LNCaP clone FGC (cell line): Measurements from ENCODE around the gene ZNF446.
"Not testable (repeated sequence)": the region's sequence is repeated elsewhere in the genome, so short reads cannot be mapped to it uniquely, and the experiment has no call there.

ENCODE experiments used
- DNase-seq: peaks from one replicate; pipeline ENCODE4 v3.0.0-alpha.2; 2011; ENCODE audit warnings: low read depth
- H3K4me3 ChIP-seq: 2 replicates; pipeline ENCODE4 v1.5.1; 2011; ENCODE audit warnings: mild to moderate bottlenecking, low read depth, low read length, control low read depth
- TF ChIP-seq, protein P1 (sequence below): IDR thresholded peaks from 2 replicates; pipeline ENCODE4 v1.5.1; 2012; ENCODE audit warnings: mild to moderate bottlenecking; ENCODE audit not compliant: control insufficient read depth, insufficient read depth; ENCODE audit errors: extremely low read depth

The ZNF446 gene

DNA sequence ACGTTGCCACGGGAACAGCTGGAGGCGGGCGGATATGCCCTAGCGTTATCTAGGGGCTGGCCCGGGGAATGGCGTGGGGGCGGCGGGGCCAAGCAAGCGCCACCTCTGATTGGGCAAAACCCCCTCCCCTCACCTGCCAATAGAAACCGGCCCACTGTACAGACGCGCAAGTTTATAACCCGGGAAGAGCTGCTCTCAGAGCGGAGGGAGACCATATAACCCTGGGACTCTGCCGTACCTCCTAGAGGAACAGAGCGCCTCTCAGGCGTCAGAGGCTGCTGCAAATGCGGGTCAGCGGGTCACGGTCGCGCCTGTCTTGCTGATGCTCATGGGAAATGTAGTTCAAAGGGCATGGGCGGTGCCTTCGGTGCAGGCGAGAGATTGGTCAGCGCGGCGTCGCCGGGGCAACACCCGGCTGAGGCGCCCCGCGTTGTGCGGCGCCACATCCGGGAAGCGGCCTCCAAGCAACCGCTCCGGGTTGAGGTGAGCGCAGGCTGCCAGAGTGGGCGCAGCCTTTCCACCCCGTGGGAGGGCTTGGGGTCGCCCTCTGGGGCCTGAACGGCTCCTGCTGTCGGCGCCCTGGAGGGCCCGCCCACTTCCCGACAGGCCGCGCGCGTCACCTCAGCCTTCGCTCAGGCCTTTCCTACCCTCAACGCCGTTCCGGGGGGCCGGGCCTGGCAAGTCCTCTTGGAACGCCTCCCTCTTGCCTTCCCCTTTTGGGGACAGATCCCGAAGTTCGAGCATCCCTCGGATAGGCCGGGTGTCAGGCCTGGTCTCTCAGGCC is at the start of gene ZNF446:
TSS of gene ZNF446 (plus strand) at position 639 of the 784 bp plus-strand sequence. CDS start 867 bp downstream, outside the sequence.
- DNase-seq: peak; percentile 93
- H3K4me3 ChIP-seq: peak within 1 kb of the TSS; percentile 89
- TF ChIP-seq, protein P1, sequence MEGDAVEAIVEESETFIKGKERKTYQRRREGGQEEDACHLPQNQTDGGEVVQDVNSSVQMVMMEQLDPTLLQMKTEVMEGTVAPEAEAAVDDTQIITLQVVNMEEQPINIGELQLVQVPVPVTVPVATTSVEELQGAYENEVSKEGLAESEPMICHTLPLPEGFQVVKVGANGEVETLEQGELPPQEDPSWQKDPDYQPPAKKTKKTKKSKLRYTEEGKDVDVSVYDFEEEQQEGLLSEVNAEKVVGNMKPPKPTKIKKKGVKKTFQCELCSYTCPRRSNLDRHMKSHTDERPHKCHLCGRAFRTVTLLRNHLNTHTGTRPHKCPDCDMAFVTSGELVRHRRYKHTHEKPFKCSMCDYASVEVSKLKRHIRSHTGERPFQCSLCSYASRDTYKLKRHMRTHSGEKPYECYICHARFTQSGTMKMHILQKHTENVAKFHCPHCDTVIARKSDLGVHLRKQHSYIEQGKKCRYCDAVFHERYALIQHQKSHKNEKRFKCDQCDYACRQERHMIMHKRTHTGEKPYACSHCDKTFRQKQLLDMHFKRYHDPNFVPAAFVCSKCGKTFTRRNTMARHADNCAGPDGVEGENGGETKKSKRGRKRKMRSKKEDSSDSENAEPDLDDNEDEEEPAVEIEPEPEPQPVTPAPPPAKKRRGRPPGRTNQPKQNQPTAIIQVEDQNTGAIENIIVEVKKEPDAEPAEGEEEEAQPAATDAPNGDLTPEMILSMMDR: no peak

- TF ChIP-seq, protein P1: no peak
- DNase-seq: no peak
- no peak overlapping the region for H3K4me3 ChIP-seq
Observed at GRCh38 chr19:58428617-58429016, 47.5 kb upstream of the ZNF446 start.

DNA sequence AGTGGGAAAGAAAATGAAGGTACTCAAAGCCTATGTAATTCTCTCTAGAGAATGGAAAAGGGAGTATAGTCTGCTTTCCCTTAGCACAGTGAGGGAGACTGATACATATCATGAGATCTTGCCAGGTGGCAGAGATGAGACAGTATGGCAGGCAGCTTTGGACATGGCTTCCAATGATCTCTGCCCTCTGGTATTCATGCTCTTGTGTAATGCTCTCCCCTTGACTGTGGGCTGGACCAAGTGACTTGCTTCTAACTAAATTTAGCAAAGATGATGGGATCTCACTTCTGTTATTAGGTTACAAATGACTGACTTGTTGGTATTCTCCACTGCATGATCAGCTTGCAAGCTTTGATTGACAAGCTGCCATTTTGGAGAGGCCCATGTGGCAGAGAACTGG is 46.4 kb upstream of the ZNF446 start:
- no peak overlapping the region for H3K4me3 ChIP-seq
- no peak for DNase-seq
- TF ChIP-seq, protein P1: no peak

DNA sequence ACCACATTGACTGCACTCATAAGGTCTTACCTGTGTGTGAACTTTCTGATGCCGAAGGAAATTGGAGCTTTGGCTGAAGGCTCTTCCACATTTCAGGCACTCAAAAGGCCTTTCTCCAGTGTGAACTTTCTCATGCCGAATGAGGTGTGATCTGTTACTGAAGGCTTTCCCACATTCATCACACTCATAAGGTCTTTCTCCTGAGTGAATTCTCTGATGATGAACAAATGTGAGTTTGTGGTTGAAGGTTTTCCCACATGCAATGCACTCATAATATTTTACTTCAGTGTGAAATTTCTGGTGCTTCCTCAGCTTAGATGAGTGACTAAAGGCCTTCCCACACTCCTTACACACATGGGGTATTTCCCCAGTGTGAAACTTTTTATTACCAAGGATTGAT is 41.9 kb upstream of the ZNF446 start:
- TF ChIP-seq, protein P1: no peak
- H3K4me3 ChIP-seq: no peak overlapping the region
- no peak for DNase-seq

GRCh38 chr19:58439576-58440554 is 36.3 kb upstream of the ZNF446 start, which contains the start of gene ZNF132:
ZNF132 (minus strand) TSS chr19:58440153; CDS start chr19:58439821, 332 bp downstream.
- peak within 1 kb of the TSS; percentile 86 for H3K4me3 ChIP-seq
- TF ChIP-seq, protein P1: no peak
- DNase-seq: peak; percentile 99

DNA sequence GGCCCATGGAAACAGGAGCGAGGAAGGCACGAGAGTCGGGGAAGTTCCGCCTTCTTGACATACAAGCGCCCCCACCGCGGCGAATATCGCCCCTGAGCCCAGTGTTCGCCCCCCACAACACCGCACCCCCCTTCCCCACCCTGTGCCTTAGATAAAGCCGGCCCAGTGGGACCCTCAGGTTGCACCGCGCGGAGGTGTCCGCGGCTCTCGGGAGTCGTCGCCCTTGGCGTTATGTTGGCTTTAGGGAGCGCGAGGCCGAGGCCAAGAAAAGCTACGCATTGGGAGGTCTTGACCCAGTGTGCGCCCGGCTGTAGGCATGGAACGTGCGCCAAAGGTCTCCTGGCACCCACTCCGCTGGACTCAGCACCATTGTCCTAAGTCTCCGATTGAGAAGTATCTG is 35.6 kb upstream of the ZNF446 start:
- peak overlapping the region; percentile 86 for H3K4me3 ChIP-seq
- TF ChIP-seq, protein P1: no peak
- no peak for DNase-seq

- not testable (repeated sequence) for DNase-seq, H3K4me3 ChIP-seq
Observed at GRCh38 chr19:58442986-58443385, 33.2 kb upstream of the ZNF446 start.

- H3K4me3 ChIP-seq, DNase-seq: not testable (repeated sequence)
Observed at GRCh38 chr19:58448860-58449259, 27.3 kb upstream of the ZNF446 start.

- not testable (repeated sequence) for DNase-seq, H3K4me3 ChIP-seq
Observed at GRCh38 chr19:58449980-58450379, 26.2 kb upstream of the ZNF446 start.
